GM23338 (cell line): ENCODE data around the gene GNPTAB. TPM values are rescaled to one million over a fixed set of nuclear protein-coding genes. Genes with fewer than 3 reads are reported as not detected.

Experiments used
- EZH2 ChIP-seq: fragments of 200-600 bp; sonication (generic); IDR thresholded peaks from one replicate; pipeline ENCODE4 v1.8.0; 2017; ENCODE audit warnings: antibody characterized with exemption, mild to moderate bottlenecking, low read depth; ENCODE audit not compliant: unreplicated experiment
- EZH2phosphoT487 ChIP-seq: fragments of 200-600 bp; sonication (generic); IDR thresholded peaks from one replicate; pipeline ENCODE4 v1.8.1; 2018; ENCODE audit warnings: antibody characterized with exemption; ENCODE audit not compliant: unreplicated experiment
- NANOG ChIP-seq: IDR thresholded peaks from 2 replicates; pipeline ENCODE4 v1.6.1; 2016; ENCODE audit warnings: antibody characterized with exemption, borderline replicate concordance
- STAT1 ChIP-seq: IDR thresholded peaks from one replicate; pipeline ENCODE4 v1.6.1; 2016; ENCODE audit warnings: antibody characterized with exemption; ENCODE audit not compliant: unreplicated experiment
- ZNF114 ChIP-seq: fragments of 250-450 bp; sonication (Bioruptor Pico); IDR thresholded peaks from 2 replicates; pipeline ENCODE4 v1.5.0; 2020; ENCODE audit warnings: mild to moderate bottlenecking, moderate library complexity
- ZNF331 ChIP-seq: fragments of 250-450 bp; sonication (Bioruptor Pico); IDR thresholded peaks from 2 replicates; pipeline ENCODE4 v1.5.0; 2020; ENCODE audit warnings: low read depth, mild to moderate bottlenecking, moderate library complexity
- polyA plus RNA-seq: library from polyadenylated mRNA; unstranded; fragments of >200 nt; fragmentation: Nextera tagmentation; extraction: Ambion mirVana; gene quantifications from 2 replicates; pipeline ENCODE4 v1.2.1, GENCODE V29; 2016
- total RNA-seq: library from RNA; depleted of rRNA; stranded (reverse); fragments of >200 nt; shearing (Covaris generic); gene quantifications from 2 replicates; pipeline ENCODE4 v1.2.3, GENCODE V29; 2014
- TF ChIP-seq, protein P1 (sequence below): fragments of 250-450 bp; sonication (Bioruptor Pico); IDR thresholded peaks from 2 replicates; pipeline ENCODE4 v1.5.0; 2020; ENCODE audit warnings: mild to moderate bottlenecking, moderate library complexity
- TF ChIP-seq, protein P2 (sequence below), 2 experiments: fragments of 200-600 bp in 1 of 2; sonication (generic) in 1 of 2; conservative IDR thresholded peaks; 2 replicates each; pipeline versions ENCODE4 v1.5.1 to v1.6.1; 2016 to 2017; ENCODE audit warnings: antibody characterized with exemption in 2 of 2, low read depth in 2 of 2, mild to moderate bottlenecking in 2 of 2, moderate library complexity in 1 of 2
- TF ChIP-seq, protein P3 (sequence below): IDR thresholded peaks from 2 replicates; pipeline ENCODE4 v1.6.1; 2016; ENCODE audit warnings: antibody characterized with exemption

GNPTAB gene
- total and polyA plus RNA-seq, 2 experiments from 2014 or later, result 23.6 to 58.3 TPM

DNA sequence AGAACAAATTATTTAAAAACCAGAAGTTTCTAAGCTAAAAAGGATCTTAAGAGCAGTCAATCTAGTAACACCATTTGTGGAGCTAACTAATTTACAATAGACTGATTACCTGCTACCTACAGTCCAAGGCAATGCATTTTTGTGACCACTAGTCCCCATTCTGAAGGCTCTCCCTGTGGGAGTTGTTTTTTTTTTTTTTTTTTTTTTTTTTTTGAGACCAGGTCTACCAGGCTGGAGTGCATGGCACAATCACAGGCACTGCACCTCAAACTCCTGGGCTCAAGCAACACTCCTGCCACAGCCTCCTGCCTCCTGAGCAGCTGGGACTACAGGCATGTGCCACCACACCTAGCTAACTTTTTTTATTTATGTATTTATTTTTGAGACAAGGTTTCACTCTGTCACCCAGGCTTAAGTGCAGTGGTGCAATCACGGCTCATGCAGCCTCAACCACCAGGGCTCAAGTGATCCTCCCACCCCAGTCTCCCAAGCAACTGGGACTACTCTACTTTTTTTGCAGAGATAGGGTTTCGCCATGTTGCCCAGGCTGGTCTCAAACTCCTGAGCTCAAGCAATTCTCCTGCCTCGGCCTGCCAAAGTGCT lies 3.9 kb downstream of the GNPTAB start (continued):
- TF ChIP-seq, protein P1, sequence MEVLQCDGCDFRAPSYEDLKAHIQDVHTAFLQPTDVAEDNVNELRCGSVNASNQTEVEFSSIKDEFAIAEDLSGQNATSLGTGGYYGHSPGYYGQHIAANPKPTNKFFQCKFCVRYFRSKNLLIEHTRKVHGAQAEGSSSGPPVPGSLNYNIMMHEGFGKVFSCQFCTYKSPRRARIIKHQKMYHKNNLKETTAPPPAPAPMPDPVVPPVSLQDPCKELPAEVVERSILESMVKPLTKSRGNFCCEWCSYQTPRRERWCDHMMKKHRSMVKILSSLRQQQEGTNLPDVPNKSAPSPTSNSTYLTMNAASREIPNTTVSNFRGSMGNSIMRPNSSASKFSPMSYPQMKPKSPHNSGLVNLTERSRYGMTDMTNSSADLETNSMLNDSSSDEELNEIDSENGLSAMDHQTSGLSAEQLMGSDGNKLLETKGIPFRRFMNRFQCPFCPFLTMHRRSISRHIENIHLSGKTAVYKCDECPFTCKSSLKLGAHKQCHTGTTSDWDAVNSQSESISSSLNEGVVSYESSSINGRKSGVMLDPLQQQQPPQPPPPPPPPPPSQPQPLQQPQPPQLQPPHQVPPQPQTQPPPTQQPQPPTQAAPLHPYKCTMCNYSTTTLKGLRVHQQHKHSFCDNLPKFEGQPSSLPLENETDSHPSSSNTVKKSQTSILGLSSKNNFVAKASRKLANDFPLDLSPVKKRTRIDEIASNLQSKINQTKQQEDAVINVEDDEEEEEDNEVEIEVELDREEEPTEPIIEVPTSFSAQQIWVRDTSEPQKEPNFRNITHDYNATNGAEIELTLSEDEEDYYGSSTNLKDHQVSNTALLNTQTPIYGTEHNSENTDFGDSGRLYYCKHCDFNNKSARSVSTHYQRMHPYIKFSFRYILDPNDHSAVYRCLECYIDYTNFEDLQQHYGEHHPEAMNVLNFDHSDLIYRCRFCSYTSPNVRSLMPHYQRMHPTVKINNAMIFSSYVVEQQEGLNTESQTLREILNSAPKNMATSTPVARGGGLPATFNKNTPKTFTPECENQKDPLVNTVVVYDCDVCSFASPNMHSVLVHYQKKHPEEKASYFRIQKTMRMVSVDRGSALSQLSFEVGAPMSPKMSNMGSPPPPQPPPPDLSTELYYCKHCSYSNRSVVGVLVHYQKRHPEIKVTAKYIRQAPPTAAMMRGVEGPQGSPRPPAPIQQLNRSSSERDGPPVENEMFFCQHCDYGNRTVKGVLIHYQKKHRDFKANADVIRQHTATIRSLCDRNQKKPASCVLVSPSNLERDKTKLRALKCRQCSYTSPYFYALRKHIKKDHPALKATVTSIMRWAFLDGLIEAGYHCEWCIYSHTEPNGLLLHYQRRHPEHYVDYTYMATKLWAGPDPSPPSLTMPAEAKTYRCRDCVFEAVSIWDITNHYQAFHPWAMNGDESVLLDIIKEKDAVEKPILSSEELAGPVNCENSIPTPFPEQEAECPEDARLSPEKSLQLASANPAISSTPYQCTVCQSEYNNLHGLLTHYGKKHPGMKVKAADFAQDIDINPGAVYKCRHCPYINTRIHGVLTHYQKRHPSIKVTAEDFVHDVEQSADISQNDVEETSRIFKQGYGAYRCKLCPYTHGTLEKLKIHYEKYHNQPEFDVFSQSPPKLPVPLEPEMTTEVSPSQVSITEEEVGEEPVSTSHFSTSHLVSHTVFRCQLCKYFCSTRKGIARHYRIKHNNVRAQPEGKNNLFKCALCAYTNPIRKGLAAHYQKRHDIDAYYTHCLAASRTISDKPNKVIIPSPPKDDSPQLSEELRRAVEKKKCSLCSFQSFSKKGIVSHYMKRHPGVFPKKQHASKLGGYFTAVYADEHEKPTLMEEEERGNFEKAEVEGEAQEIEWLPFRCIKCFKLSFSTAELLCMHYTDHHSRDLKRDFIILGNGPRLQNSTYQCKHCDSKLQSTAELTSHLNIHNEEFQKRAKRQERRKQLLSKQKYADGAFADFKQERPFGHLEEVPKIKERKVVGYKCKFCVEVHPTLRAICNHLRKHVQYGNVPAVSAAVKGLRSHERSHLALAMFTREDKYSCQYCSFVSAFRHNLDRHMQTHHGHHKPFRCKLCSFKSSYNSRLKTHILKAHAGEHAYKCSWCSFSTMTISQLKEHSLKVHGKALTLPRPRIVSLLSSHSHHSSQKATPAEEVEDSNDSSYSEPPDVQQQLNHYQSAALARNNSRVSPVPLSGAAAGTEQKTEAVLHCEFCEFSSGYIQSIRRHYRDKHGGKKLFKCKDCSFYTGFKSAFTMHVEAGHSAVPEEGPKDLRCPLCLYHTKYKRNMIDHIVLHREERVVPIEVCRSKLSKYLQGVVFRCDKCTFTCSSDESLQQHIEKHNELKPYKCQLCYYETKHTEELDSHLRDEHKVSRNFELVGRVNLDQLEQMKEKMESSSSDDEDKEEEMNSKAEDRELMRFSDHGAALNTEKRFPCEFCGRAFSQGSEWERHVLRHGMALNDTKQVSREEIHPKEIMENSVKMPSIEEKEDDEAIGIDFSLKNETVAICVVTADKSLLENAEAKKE (CRISPR knock-in tag), result no peak
- TF ChIP-seq, protein P2, sequence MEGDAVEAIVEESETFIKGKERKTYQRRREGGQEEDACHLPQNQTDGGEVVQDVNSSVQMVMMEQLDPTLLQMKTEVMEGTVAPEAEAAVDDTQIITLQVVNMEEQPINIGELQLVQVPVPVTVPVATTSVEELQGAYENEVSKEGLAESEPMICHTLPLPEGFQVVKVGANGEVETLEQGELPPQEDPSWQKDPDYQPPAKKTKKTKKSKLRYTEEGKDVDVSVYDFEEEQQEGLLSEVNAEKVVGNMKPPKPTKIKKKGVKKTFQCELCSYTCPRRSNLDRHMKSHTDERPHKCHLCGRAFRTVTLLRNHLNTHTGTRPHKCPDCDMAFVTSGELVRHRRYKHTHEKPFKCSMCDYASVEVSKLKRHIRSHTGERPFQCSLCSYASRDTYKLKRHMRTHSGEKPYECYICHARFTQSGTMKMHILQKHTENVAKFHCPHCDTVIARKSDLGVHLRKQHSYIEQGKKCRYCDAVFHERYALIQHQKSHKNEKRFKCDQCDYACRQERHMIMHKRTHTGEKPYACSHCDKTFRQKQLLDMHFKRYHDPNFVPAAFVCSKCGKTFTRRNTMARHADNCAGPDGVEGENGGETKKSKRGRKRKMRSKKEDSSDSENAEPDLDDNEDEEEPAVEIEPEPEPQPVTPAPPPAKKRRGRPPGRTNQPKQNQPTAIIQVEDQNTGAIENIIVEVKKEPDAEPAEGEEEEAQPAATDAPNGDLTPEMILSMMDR (conservative IDR thresholded peaks at IDR 0.05; ENCODE audit: low read depth in 2 of 2), result no peak
- no peak for TF ChIP-seq ZNF114 (CRISPR knock-in tag)
- TF ChIP-seq ZNF331, result no peak
- TF ChIP-seq NANOG, result no peak
- TF ChIP-seq EZH2, result no peak
- no peak for TF ChIP-seq STAT1
- TF ChIP-seq EZH2phosphoT487, result no peak
- TF ChIP-seq, protein P3, sequence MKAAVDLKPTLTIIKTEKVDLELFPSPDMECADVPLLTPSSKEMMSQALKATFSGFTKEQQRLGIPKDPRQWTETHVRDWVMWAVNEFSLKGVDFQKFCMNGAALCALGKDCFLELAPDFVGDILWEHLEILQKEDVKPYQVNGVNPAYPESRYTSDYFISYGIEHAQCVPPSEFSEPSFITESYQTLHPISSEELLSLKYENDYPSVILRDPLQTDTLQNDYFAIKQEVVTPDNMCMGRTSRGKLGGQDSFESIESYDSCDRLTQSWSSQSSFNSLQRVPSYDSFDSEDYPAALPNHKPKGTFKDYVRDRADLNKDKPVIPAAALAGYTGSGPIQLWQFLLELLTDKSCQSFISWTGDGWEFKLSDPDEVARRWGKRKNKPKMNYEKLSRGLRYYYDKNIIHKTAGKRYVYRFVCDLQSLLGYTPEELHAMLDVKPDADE, result no peak
